LNCaP clone FGC (cell line): ENCODE data around the gene UTP11.

ENCODE experiments used
- DNase-seq: peaks from one replicate; pipeline ENCODE4 v3.0.0-alpha.2; 2011; ENCODE audit warnings: low read depth
- H3K4me3 ChIP-seq: 2 replicates; pipeline ENCODE4 v1.5.1; 2011; ENCODE audit warnings: mild to moderate bottlenecking, low read depth, low read length, control low read depth
- CTCF ChIP-seq: IDR thresholded peaks from 2 replicates; pipeline ENCODE4 v1.5.1; 2012; ENCODE audit warnings: mild to moderate bottlenecking; ENCODE audit not compliant: control insufficient read depth, insufficient read depth; ENCODE audit errors: extremely low read depth

The UTP11 gene

DNA sequence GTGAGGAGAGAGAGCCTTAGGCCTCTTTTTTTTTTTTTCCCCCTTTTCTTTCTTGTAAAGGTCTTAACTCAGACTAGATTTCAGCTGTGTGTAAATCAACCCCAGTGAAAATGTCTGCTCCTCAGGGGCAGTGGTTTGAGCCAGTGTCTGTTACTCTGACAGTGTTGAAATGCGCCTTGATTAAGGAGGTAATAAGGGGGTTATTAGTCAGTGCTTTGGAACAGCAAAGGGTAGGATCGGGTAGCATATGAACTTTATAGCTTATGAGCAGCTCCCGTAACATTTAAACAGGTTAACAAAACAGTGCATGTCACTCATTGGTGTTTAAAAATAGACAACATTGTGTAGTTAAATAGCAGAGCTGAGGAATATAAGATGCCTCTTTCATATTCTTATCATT, 10.3 kb downstream of the UTP11 start:
- no peak overlapping the region for H3K4me3 ChIP-seq
- no peak for TF ChIP-seq CTCF
- no peak for DNase-seq

DNA sequence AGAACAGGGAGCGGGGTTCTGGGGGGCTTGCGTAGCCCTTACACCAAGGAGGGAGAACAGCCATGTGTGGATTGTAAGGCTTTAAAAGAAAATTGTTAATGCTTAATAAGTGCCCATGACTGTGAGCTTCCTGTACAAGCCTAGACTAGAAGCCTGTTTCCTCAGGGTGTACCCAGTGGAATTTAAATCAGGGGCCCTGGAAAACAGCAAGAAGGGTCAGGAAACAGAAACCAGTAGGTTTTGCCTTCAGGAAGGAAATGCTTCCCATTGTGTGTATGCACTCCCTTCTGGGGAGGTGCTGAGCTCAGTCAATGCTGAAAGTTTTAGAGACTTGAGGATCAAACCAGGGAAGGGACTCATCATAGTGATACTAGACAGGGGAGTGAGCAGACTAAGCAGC, 12.7 kb downstream of the UTP11 start:
- no peak for TF ChIP-seq CTCF
- DNase-seq: no peak
- no peak overlapping the region for H3K4me3 ChIP-seq

DNA sequence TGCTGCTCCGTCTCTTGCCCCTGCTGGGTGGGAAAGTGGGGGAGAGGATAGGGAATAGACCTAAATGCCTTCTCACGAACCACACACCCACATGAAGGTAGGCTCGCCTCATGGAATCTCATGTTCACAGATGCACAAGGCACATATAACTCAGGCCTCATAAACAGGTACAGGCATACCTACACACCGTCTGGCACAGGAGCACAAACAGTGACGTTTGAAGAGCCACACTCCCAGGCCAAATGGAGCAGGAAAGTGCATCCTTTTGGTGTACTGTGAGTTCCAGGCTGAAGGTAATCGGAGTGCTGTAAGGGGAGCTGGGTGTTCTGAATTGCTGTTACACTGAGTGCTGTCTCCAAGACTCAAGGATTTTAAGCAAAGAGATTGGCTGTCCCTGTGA, 13.1 kb downstream of the UTP11 start:
- no peak for TF ChIP-seq CTCF
- H3K4me3 ChIP-seq: no peak overlapping the region
- DNase-seq: no peak

- peak; percentile 77 for TF ChIP-seq CTCF
- no peak overlapping the region for H3K4me3 ChIP-seq
- DNase-seq: no peak
Observed at GRCh38 chr1:38026592-38027200, 14.2 kb downstream of the UTP11 start.

DNA sequence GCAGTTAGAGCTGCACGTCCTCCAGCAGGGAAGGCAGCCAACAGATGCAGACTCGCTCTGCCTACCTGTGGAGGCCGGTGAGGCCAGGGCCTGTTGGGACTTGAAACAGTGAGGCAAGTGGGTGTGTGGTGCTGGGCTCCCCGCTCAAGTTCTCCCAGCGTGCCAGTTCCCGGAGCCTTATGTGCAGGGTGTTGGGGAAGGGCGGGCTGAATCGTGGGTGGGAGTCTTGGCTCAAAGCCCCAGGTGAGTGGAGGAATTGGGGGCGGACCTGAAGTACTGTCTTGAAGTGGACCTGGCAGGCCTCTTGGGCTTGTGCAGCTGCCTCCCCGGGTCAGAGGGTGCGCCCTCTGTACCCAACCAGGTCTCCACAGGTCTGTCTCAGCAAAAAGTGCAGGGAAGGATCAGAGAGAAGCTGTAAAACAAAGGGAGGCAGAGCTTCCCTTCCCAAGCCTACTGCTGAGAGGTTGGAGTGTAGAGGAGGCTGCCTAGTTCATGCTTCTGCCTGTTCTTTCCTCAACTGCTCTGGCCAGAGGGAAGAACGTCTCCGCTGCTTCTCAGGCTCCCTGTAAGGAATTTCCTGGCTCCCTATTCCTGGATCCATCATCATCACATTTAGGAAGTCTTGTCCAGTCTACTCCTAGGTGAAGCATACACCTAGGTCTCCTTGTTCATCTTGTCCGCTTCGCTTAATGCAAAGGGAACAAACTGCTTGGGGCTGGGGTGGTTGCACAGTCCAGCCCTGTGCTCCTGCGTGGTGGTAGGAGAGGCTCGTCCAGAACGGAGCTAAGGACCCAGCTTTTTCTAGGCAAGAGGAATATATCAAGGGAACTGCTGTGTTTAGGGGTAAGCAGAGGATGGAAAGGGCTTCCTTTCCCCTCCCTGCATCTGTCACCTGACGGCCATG, 14.9 kb downstream of the UTP11 start:
- no peak for TF ChIP-seq CTCF
- no peak overlapping the region for H3K4me3 ChIP-seq
- no peak for DNase-seq

DNA sequence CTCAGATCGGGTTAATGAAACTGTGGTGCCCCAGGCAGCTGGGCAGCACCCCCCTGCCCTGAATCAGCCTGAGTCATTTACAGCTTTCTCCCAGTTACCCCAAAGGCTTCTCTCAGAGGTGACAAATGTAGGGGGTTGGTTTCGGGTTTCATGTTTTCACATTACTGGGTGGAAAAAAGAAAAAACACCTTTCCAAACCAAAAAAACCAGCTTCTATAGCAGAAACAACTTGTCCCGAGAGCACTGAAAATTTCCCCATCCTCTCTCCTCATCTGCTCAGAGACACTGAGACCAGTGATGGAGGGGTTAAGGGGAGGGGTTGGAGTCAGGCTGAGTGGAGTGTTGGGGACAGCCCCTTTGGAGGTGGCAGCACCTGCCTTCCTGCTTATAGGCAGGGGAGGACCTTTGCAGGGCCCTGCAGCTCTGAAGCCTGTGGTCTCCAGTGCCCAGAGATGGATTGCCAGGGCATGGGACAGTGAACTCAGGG, 15.6 kb downstream of the UTP11 start:
- TF ChIP-seq CTCF: no peak
- no peak for DNase-seq
- H3K4me3 ChIP-seq: no peak overlapping the region
